HS-5 (cell line): ENCODE data around the gene PTPRT.

Source experiments
- DNase-seq: peaks from one replicate; pipeline ENCODE4 v3.0.0-alpha.2; 2012; ENCODE audit warnings: low read depth

PTPRT gene

DNA sequence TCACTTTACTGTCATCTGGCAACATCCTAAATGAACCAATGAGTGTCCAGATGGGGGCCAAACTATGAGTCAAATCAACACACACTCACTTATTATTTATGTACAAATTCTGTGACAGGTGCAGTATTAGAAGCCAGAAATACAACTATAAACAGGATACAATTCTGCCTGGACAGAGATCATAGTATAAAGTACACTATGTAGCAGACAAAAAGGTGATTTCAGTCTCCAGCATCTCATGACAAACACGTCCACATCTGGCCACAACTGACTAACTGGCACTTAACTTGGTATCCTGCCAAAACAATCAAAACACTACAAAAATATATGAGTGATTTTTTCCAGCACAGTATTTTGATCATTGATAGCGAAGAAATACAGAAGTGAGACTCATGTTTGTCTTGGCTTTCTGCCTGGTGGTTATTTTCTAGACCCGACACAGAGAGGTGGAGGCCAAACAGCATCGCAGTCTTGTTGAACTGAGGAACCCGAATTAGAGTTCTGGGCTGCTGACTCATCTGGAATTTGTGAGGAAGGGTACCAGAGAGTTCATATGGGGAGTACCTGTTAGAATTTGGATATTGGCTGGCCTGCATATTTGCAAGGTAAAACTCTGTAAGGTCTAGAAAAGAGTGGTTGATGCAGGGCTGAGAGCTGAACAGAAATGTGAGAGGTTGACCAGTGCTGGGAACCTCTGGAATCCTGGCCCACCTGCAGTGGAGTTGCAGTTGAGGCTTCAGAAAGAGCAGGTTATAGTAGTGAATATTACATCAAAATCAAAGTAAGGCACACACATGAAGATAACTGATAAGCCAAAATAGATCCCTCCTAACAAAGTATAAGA lies 475.2 kb downstream of the PTPRT start:
- no peak for DNase-seq

DNA sequence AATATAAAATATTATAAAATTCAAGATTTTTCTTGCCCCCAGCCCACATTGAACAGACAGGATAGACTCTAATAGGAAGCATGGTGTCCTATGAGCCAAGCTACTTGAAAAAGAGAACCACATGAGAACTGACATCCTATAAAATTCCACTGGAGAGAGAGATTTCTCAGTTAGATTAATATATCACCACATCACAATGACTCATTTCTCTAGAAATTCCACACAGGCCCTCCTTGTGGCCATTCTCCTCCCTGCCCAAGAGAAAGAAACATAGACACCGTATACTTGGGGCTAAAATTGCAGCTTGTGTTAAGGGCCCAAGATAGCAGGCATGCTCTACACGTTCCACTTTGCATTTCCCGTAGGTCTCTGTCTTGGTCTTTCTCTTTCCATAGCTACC lies 481.4 kb downstream of the PTPRT start:
- DNase-seq: no peak

DNA sequence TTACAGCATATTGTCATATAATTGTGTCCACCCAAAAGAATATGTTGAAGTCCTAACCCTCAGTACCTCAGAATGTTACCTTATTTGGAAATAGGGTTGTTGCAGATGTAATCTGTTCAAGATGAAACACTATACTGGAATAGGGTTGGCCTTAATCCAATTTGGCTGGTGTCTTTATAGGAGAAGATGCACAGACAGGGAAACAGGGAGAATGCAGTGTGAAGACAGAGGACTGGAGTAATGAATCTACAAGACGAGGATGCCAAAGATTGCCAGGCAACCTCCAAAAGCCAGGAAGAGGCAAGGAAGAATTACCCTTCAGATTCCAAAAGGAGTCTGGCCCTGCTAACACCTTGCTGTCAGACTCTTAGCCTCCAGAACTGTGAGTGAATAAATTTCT lies 482.9 kb downstream of the PTPRT start:
- DNase-seq: no peak

DNA sequence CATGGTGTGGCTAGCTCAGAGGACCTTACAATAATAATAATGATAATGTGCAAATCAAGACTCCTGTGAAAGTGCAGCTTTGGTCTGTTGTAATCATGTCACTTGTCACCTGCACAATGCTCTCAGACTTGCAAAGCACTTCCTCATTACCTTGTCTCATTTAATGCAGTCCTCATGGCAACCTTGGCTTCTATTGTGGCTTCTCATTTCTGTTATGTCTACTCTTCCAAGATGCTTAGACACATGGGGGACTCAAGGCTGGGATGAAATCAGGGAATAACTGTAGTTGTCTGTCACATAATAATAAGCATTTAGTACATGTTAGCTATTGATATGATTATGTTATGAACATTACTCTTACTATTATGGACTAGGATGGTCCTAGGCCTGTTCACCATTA lies 484.2 kb downstream of the PTPRT start:
- no peak for DNase-seq

DNA sequence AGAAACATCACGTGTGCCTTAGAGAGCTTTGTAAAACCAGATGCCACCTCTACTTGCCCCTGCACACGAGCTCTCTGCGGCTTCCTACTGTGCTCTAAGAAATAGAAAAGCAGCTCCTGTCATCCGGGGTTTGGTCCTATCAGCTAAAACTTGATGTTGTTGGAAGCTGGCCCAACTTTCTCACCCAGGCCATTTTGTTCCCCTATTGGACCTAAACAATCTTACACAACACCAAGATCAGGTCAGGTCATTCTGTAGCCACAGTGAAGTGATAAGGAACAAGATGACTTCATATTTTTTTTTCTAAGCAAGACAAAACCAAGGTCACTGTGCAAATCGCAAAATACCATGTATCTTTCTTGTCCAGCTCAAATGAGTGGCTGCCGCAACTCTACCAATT lies 486.0 kb downstream of the PTPRT start:
- no peak for DNase-seq

DNA sequence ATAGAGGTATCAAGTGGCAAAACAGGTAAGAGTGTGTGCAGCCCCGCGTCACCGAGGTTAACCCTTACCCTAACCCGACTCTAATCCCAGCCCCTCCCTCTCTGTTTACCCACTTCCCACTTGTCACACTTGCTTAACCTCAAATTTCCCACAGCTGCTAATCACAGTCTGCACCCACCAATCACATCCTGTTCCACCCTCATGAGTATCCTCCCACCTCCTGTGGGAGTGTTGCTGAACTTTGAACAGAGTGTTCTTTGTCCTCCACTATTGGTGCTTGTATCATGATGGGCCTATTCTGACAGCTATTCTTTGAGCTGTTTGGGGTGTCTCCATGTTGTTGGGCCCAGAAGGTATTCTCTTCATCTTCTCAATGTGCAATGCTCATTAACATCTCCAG lies 487.8 kb downstream of the PTPRT start:
- no peak for DNase-seq

DNA sequence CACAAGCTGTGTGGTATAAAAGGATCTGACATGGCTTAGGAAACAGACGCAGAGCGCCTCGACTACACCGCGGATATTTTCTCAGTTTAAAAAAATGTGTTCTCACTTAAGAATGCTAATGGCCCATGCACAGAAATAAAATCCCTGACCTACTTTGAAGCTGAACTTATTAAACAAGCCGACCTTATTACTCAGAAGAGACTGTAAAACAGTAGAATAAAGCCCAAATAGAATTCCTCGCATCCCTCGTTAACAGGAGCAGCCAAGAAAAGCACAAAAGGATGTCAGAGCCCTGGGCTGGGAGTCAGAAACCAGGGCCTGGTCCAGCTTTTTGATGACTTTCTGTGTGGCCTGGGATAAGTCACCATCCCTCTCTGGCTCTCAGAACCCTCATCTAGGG lies 489.3 kb downstream of the PTPRT start:
- no peak for DNase-seq

DNA sequence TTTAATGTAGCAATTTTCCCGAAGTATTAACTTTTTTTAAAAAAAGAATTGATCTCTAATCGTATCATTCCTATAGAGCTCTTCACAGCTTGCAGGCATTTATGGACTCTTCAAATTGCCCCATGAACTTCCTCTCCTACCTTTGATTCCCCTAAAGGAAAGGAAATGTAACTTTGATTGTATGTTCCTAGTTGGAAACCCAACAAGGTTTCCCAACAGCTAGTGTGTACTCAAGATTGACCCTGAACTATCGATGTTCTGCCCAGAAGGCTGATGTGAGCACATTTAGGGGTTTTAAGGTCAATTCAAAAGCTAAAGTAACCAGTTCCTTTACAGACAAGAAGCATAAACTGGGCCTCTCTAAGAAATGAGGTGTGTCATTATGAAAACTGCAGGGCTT lies 491.7 kb downstream of the PTPRT start:
- no peak for DNase-seq

DNA sequence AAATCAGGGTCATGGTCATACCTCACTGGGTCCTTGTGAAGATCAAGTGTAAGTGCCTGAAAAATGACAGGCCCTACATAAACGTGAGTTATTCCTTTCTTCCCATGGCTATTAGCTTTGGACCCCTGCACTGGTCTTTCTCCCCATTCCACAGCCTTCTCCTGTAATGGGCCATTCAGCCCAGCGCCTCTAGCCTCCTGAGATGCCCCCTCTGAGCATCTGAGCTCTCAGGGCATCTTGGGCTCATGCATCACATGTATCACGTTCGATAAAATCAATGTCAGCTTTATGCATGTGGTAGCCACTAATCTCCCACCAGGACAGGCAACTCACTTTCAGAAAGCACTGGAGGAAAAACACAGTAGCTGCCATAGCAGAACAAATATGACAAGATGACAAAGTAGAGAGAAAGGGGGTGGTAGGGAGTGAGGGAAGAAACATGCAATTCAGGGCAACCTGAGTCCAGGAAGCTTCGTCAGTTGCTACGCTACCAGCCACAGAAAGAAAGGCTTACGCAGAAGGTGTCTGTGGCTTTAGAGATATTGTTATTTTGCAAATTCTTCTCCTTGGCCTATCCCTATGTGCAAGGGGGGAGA lies 498.8 kb downstream of the PTPRT start:
- DNase-seq: no peak

DNA sequence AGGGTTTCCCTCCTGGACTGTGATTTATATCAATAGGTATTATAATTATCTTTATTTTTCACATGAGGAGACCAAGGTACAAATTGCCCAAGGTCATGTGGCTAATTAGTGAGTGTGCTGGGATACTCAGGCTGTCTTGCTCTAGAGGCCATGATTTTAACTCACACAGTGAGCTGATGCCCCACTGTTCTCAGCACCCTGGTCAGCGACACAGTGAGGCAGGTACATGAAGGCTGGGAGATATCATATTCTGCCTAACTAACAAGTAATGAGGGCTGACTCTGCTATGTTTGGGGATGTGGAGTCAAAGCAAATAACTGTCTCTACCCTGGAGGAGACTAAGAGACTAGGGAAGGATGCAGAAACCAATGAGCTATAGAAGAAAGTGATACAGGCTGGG lies 501.1 kb downstream of the PTPRT start:
- no peak for DNase-seq

DNA sequence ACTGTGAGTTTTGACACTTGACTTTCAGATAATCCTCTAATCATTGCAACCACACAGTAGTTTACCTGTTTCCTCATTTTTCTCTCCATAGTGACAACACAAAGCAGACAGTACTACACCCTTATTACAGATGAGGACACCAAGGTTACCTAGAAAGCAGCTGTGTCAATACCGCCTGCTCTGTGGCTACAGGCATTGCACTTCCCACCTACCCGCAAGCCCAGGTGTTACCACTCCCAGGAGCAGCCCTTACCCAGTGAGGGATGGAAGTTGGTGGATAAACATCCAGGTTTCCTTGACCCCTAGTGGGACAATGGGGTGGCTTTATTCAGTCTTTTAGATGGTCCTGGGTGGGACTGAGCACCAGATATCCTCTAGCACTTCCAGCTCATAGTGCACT lies 503.6 kb downstream of the PTPRT start:
- no peak for DNase-seq

DNA sequence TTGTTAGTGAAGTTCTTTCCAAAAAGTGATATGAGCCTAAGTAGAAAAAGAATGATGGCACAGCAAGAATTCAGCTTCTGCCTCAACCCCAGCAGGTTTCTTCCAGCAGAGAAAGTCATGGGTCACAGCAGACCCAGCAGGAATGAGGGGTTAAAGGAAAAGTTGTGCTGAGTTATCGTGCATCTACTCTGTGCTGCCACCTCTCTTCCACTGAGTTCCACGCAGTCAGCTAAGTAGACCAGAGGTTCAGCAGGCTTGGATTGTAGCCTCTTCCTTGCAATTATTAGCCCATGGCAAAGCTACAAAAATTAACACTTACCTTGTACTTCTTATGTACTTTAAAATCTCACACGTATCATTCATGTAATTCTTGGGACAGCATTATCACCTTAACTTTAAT lies 510.8 kb downstream of the PTPRT start:
- DNase-seq: no peak

DNA sequence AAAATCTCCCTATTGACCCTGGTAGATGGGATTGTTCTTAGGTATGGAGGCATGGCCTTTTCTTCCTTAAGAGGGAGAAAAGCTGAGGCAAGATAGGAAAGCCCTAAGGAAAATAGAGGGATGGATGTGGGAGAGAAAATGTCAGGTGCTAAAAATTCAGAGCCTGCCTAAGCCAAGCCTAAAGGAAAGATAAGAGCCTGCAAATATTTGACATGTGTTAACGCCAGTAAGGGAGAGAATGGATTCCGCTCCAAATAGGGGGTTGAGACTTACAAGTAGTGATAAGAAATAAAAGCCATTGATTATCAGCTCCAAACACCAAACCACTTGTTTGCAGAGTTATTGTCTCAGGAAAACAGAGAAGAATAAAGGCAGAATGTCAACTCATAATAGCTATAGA lies 533.6 kb downstream of the PTPRT start:
- DNase-seq: no peak

DNA sequence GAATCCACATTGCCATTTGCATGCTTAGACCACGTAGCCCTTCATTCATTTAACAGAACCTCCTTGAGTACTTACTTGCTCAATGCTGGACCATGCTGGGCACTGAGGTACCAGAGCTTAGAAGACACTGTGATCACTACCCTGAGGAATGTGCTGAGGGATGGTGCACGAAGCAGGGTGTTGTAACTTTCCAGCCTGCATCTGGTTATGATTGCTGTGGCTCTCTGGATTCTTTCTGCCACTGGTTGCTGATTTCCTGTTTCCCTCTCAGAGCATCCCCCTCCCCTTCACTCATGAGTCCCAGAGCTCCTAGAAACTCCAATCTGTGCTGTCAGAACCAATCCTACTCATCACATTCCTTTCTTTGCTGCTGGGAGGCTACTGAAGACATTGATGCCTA lies 537.4 kb downstream of the PTPRT start:
- DNase-seq: no peak

DNA sequence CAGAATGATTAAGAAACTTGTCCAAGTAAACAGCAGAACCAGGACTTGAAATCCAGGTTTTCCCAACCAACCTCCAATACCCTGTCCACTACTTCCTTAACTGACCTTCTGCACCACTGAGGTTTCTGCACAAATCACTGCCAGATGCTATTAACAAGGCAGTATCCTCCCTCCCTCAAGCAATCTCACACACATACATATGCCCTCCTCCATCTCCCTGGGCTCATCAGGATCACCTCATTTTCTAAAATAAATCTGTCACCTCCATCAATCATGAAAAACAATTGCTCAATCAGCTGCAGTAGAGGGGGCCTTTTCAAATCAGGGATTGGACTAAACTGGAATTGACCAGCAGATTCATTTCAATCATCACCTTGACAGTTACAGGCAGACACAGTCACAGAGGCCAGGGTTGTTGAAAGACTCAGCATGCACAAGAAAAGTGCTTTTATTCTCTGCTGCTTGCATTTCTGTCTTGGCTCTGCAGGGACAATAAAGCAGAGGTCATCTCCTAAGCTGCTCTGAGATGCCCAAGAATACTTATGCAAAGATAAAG lies 539.4 kb downstream of the PTPRT start:
- no peak for DNase-seq

DNA sequence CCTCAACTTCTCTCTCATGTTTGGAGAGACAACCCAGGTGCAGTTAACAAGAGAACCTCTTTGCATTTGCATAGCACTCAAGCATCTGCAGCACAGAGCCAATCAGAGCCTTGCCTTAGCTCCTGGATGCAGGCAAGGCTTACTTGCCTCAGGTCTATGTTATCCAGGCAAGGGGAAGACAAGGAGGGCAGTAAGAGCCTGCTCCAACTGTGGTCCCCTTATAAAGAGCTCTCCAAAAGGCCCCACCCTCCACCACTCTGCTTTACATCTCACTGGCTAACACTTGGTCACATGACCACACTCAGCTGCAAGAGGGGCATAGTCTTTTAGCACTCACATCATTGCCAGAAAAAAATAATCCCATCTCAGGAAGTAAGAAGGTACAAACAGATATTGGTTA lies 540.0 kb downstream of the PTPRT start:
- no peak for DNase-seq

DNA sequence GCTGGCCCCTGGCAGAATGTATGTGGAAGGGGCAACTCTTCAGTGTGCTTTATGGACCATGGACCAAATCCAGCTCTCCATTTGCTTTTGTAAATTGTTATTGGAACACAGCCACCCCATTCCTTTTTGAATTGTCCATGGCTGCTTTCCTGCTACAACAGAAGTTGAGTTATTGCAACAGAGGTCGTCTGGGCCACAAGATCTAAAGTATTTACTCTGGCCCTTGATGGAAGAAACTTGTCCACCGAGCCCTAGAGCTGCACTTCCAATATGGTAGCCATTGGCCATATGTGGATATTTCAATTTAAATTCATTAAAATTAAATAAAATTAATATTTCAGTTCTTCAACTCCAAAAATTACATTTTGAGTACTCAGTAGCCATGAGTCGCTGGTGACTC lies 543.5 kb downstream of the PTPRT start:
- no peak for DNase-seq

DNA sequence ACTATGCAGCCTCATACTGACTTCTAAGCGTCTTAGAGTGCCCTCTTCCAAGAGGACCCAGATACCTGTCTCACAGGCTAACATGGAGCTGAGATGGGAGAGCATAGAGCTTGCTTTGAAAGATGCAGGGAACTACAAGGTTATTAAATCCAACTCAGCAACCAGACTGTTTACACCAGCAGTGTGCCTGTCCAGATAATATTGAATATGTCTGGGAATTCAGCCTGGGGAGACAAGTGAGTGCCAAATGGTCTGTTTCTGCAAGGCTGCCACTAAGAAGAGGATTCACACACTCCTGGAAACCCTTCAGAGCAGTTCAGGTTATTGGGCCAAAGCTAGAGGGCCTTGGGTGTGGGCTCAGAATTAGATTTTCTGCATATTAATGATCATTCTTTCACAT lies 547.8 kb downstream of the PTPRT start:
- DNase-seq: no peak

DNA sequence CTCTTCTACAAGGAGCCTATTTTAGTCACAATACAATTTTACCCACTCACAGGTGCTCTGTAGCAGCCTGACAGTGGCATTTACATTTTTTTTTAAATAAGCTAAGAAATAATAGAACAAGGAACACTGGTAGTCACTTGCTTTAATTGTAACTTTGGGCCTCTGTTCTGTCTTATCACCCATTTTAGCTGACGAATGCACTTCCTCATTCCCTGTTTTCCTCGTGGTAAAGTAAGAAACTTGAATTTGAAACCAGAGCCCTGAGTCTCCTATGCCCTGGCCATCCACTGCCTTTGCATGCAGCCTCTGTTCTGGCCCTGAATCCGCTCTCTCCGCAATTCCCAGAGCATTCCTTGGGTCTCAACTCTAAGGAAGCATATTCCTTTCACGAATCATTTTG lies 550.6 kb downstream of the PTPRT start:
- no peak for DNase-seq

DNA sequence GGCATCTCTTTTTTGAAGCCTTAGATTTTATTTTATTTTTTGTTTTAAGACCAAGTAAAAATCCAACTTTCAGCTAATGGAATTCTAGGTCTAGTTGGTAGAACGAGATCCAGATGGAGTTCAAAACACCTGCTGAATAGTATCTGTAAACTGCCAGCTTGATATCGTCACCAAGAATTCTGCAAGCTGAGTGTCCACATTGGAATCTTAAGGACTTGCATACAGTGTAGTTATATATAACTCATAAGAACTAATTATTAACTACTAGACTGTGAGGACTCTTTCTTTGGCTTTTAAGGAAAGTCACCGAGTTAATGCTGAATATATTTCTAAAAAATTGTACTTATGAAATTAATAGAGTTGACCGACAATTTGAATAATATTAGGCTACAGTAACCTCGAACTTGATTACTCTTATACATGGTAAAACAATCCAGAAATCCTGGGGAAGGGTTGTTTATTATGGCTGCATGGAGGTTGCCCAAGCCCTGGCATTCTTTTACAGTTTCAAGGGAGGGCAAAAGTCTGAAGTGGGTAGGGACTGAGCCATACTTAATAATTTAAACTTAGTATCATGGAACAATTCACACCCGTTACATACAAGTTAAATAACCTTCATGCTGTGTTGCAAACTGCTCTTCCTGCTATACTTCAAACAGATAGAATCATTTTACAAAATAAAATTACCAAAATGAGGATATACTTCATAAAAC lies 553.9 kb downstream of the PTPRT start:
- no peak for DNase-seq

DNA sequence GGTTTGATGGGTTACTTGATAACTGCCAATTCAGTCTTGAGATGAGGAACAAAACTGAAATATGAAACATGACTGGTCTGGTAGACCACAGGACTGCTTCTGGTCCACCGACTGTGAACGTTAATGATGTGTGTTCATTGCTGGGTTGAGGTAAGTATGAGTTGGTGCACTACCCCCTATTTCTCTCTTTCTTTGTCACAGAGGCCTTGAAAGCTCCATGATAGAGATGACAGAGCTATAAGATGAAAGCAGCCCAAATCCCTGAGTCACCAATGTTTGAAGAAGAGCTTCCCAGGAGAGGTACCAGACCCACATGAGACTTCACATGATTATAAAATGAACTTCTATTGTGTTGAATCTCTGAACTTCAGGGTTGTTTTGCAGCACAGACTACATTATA lies 555.5 kb downstream of the PTPRT start:
- DNase-seq: no peak

DNA sequence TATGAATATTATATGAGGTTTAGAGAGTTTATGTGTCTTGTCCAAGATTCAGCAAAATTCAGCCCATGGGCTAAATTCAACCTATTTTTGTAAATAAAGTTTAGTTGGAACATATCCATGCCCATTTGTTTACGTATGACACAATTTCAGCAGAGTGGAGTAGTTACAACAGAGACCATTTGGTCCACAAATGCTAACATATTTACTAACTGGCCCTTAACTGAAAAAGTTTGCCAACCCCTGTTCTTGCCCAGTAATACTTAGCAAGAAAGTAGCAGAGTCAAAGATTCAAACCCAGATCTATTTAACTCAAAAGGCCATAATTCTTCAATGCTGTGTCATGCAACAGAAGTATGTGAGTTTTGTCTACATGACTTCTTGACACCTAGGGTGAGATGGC lies 561.0 kb downstream of the PTPRT start:
- DNase-seq: no peak

DNA sequence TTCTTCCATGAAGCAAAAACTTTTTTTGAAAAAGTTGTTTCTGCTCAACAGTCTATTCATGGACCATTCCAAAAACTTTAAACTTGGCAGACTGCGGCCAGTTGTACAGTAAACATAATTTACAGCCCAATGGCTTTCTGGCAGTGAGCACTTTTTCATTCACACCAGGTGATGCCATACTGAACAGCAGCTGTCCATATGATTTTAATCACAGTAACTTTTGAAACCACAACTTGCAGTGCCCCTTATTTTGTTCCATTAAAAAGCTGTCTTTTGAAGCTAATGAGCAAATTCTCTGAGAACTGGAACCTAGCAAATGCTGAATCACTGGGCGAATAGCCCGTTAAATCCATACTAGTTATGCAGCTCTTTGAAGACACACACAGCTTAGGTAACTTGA lies 576.6 kb downstream of the PTPRT start:
- no peak for DNase-seq
